WI38 (cell line): ENCODE data around the gene TGM3.

ENCODE experiments used
- H3K4me3 ChIP-seq: 2 replicates; pipeline ENCODE4 v1.5.1; 2011; ENCODE audit warnings: low read depth, mild to moderate bottlenecking, control low read depth, low read length
- TF ChIP-seq, protein P1 (sequence below): IDR thresholded peaks from 2 replicates; pipeline ENCODE4 v1.5.1; 2012; ENCODE audit warnings: low read depth, mild to moderate bottlenecking, control low read depth, low read length

TGM3 gene

DNA sequence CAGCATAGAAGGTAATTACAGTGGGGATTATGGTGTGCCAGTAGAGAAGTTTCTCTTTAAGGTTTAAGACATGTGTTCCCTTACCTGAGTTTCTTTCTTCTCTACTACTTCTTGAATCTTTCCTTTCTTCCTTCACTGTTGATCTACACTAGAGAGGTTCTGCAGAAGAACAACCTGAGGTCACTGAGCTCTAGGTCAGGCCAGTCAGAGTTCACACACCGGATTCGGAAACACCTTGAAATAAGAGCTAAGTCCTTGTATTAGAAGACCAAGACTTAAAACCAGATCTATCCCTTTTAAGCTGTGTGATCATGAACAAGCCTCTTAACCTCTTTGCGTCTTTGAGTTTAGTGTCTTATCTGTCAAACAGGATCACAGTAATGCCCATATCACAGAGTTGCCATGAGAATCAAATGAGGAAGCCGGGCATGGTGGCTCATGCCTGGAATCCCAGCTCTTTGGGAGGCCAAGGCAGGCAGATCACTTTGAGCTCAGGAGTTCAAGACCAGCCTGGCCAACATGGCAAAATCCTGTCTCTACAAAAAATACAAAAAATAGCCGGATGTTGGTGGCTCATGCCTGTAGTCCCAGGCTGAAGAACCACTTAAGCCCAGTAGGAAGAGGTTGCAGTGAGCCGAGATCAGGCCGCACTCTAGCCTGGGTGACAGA lies 22.0 kb upstream of the TGM3 start:
- H3K4me3 ChIP-seq = no peak overlapping the region
- TF ChIP-seq, protein P1, sequence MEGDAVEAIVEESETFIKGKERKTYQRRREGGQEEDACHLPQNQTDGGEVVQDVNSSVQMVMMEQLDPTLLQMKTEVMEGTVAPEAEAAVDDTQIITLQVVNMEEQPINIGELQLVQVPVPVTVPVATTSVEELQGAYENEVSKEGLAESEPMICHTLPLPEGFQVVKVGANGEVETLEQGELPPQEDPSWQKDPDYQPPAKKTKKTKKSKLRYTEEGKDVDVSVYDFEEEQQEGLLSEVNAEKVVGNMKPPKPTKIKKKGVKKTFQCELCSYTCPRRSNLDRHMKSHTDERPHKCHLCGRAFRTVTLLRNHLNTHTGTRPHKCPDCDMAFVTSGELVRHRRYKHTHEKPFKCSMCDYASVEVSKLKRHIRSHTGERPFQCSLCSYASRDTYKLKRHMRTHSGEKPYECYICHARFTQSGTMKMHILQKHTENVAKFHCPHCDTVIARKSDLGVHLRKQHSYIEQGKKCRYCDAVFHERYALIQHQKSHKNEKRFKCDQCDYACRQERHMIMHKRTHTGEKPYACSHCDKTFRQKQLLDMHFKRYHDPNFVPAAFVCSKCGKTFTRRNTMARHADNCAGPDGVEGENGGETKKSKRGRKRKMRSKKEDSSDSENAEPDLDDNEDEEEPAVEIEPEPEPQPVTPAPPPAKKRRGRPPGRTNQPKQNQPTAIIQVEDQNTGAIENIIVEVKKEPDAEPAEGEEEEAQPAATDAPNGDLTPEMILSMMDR = no peak

DNA sequence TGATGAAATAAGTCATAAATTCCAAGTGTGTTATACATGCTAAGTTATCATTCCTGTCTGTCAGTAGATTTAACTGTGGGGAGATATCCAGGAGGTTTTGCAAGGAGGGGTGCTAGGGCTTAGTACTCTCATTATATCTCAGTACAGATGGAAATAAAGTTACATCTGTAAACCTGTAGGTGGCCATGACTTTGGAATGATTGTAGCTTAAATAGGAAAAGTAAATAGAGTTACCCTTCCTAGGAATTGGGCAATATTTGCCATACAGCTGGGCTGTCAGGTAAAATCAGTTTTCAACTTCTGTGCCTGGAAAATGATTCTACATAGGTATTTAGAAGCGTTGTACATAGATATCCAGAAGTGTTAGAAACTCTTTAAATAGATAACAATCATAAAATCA lies 19.8 kb upstream of the TGM3 start:
- TF ChIP-seq, protein P1 = no peak
- H3K4me3 ChIP-seq = no peak overlapping the region

DNA sequence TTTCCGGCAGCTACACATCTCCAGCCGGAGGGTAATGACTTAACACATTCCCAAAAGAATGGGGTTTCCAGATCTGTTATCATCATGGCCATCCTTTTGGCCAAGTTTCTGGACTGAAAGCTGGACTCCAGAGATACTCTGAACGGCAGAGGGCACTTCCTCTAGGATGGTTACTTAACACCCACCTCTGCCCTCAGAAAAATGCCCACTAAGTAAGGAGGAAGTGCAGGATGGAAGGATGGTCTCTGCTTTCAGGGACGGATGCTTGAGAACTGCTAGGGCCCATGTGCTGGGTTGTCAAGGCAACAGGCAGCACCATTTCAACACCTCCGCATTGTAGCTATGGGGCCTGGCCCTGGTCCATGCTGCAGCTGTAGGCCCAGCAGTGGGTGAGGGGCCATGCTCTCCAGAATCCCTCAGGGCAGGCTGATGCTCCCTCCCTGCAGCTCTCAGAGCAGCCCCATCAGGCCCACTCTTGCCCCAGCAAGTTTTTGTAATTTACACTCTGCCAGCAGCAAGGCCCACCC lies 16.5 kb upstream of the TGM3 start:
- H3K4me3 ChIP-seq = no peak overlapping the region
- TF ChIP-seq, protein P1 = no peak

DNA sequence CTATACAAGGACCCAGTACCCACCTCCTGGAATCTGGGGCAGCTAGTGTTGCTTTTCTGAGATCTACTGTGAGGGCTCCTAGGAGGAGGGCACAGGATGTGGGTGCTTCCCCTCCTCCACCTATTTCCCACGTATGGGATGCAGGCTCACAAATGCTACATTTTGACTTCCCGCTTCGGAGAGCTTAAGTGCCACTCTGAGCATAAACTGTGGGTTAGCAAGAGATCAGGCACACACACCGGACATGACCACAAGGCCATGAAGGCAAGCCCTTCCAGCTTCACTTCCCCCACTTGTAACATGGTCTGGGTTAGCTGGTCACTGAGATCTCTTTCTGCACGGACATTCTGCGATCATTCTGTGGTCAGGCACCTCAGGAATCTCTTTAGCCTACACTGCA lies 15.7 kb upstream of the TGM3 start:
- TF ChIP-seq, protein P1 = no peak
- H3K4me3 ChIP-seq = no peak overlapping the region

DNA sequence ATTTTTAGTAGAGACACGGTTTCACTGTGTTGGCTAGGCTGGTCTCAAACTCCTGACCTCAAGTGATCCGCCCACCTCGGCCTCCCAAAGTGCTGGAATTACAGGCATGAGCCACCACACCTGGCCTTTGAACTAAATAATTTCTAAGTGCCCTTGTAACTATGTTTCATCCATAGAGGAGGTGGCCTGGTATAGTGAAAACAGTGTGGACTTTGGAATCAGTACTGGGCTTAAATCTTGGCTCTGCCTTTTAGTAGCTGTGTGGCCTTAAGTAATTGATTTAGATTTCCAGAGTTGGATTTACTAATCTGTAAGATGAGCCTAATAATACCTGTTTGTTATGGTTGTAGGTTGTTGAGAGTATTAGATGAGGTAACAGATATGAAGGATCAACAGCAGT lies 14.2 kb upstream of the TGM3 start:
- TF ChIP-seq, protein P1 = no peak

DNA sequence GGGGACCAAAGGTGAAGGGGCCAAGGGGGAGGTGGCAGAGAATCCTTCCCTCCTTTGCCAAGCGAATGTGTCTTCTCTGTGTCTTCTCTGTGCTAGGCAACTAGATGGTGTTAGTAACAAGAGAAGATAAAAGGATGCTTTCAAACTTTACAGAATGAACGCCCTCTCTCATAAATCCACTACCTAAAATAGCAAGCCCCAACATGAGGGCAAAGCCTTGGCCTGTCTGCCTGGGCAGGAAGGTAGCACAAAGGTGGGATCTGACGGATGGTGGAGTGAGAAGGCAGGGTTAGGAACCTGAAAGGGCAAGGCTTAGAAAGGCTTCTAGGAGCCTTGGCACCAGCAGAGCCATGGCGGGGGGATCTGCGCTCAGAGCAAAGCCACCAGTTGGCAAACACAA lies 13.6 kb upstream of the TGM3 start:
- H3K4me3 ChIP-seq = no peak overlapping the region
- TF ChIP-seq, protein P1 = no peak

More for the DNA sequence above, 14.2 kb upstream of the TGM3 start:
- no peak overlapping the region for H3K4me3 ChIP-seq

DNA sequence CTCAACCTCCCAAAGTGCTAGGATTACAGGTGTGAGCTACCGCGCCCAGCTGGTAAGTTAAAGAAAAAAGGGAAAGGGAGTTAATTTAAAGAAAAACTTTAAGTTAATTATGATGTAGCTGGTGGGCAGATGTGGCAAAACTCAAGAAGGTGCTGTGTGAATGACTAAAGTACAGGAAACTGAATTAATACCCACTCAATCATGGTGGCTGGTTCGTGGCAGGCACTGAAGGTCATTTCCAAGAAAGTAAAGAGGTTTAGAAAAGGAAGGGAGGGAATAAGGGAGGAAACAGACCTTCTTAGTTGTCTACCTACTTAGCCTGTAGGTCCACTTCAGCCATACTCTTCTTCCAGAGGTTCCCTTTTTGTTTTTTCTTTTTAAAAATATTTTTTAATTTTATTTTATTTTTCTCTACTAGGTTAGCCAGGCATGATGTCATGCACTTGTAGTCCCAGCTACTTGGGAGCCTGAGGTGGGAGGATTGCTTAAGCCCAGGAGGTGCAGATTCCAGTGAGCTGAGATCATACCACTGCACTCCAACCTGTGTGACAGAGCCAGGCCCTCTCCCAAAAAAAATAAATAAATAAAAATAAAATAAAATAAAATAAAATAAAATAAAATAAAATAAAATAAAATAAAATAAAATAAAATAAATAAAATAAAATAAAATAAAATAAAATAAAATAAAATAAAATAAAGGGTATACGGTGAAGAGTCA lies 11.9 kb upstream of the TGM3 start:
- TF ChIP-seq, protein P1 = no peak
- H3K4me3 ChIP-seq = no peak overlapping the region
